Measurements from ENCODE around the gene ZNF48. TPM values are rescaled to one million over a fixed set of nuclear protein-coding genes. Genes with fewer than 3 reads are reported as not detected.

ZNF48 gene
- total RNA-seq, 1 experiment from 2014 or later, result 12.4 TPM

- no peak for DNase-seq (ENCODE audit: unreplicated experiment)
- no TSS peak for BruUV-seq (replicated peaks)
- Mint-ChIP-seq H3K4me3 (ENCODE audit: unreplicated experiment) (no peak overlapping the region), H3K9me3 (ENCODE audit: unreplicated experiment) (no peaks in the 10 kb centered on the region), H3K36me3 (ENCODE audit: insufficient read depth, unreplicated experiment) (peaks cover 35% of the 10 kb centered on the region), H3K27me3 (ENCODE audit: insufficient read depth, unreplicated experiment) (no peaks in the 10 kb centered on the region), H3K27ac (ENCODE audit: low read depth, unreplicated experiment) (no peak overlapping the region), H3K4me1 (ENCODE audit: insufficient read depth, unreplicated experiment) (peaks cover 25% of the 10 kb centered on the region)
- ChIA-PET CTCF (interaction anchor here (0.6 kb wide), 1 partner anchor 11 kb away, joined by 5 read pairs; no protein-coding TSS in a partner anchor), POLR2A (no interaction called here)
- TF ChIP-seq, protein P1, sequence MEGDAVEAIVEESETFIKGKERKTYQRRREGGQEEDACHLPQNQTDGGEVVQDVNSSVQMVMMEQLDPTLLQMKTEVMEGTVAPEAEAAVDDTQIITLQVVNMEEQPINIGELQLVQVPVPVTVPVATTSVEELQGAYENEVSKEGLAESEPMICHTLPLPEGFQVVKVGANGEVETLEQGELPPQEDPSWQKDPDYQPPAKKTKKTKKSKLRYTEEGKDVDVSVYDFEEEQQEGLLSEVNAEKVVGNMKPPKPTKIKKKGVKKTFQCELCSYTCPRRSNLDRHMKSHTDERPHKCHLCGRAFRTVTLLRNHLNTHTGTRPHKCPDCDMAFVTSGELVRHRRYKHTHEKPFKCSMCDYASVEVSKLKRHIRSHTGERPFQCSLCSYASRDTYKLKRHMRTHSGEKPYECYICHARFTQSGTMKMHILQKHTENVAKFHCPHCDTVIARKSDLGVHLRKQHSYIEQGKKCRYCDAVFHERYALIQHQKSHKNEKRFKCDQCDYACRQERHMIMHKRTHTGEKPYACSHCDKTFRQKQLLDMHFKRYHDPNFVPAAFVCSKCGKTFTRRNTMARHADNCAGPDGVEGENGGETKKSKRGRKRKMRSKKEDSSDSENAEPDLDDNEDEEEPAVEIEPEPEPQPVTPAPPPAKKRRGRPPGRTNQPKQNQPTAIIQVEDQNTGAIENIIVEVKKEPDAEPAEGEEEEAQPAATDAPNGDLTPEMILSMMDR (IDR thresholded peaks at IDR 0.05; ENCODE audit: unreplicated experiment), result no peak
- intact Hi-C loops (cut with micrococcal nuclease), result no loop called here
Measured at GRCh38 chr16:30349675-30350074, 45.5 kb upstream of the ZNF48 start.

DNA sequence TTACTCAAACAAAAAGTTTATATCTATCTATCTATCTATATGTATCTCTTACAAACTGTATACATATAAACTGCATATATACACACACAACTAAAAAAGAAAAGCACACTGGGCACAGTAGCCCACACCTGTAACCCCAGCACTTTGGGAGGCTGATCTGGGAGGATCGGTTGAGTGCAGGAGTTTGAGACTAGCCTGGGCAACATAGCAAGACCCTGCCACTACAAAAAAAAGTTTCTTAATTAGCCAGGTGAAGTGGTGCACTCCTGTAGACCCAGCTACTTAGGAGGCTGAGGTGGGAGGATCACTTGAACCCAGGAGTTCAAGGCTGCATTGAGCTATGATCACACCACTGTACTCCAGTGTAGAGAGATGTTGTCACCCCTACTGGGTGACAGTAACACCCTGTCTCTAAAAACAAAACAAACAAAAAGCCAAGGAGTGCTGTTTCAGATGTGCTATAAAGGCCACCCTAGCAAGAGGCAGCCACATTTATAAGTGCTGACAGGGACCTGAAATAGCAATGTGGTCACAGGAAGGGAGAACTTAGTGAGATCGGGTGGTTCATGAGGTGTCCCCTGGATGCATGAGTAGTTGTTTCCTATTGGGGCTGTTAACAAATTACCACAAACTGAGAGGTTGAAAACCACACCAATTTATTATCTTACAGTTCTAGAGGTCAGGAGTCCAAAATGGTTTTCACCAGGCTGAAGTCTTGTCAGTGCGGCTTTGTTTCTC, 44.9 kb upstream of the ZNF48 start:
- DNase-seq (ENCODE audit: unreplicated experiment), result no peak
- intact Hi-C loops (cut with micrococcal nuclease), result no loop called here
- Mint-ChIP-seq H3K27ac (ENCODE audit: low read depth, unreplicated experiment) (no peak overlapping the region), H3K27me3 (ENCODE audit: insufficient read depth, unreplicated experiment) (no peaks in the 10 kb centered on the region), H3K4me3 (ENCODE audit: unreplicated experiment) (no peak overlapping the region), H3K36me3 (ENCODE audit: insufficient read depth, unreplicated experiment) (peaks cover 39% of the 10 kb centered on the region), H3K9me3 (ENCODE audit: unreplicated experiment) (no peaks in the 10 kb centered on the region), H3K4me1 (ENCODE audit: insufficient read depth, unreplicated experiment) (peaks cover 25% of the 10 kb centered on the region)
- TF ChIP-seq, protein P1 (IDR thresholded peaks at IDR 0.05; ENCODE audit: unreplicated experiment), result no peak
- no TSS peak for BruUV-seq (replicated peaks)
- POLR2A ChIA-PET, result interaction anchor here (1.0 kb wide), 1 partner anchor 15 kb away, joined by 3 read pairs; no protein-coding TSS in a partner anchor
- CTCF ChIA-PET, result interaction anchor here (0.6 kb wide), 1 partner anchor 11 kb away, joined by 5 read pairs; no protein-coding TSS in a partner anchor

DNA sequence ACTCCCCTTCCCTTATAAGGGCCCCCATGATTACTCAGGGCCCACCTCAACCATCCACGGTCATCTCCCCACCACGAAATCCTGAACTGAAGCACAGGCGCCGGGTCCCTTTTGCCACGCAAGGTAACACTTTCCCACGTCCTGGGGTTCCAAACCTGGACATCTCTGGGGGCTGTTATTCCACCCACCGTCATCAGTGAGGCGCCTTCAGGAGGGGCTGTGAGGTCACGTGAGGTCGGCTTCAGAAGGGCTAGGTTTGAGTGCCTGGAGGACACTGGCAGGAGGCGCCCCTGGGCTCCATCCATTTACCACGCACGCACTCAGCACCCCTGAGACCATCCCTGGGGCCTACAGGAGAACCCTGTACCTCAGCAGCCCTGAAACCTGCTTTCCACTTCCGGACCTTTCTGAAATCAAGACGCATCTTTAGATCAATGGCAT, 44.2 kb upstream of the ZNF48 start:
- H3K36me3 Mint-ChIP-seq (ENCODE audit: insufficient read depth, unreplicated experiment), result peaks cover 45% of the 10 kb centered on the region
- no peak overlapping the region for H3K27ac Mint-ChIP-seq (ENCODE audit: low read depth, unreplicated experiment)
- ChIA-PET POLR2A (interaction anchor here (1.0 to 1.7 kb wide), 3 partner anchors 15 to 59 kb away, joined by 3 to 6 read pairs (median 3); no protein-coding TSS in a partner anchor), CTCF (no interaction called here)
- intact Hi-C loops (cut with micrococcal nuclease), result no loop called here
- no peak for DNase-seq (ENCODE audit: unreplicated experiment)
- H3K27me3 Mint-ChIP-seq (ENCODE audit: insufficient read depth, unreplicated experiment), result no peaks in the 10 kb centered on the region
- no peaks in the 10 kb centered on the region for H3K9me3 Mint-ChIP-seq (ENCODE audit: unreplicated experiment)
- BruUV-seq (replicated peaks), result no TSS peak
- H3K4me3 Mint-ChIP-seq (ENCODE audit: unreplicated experiment), result no peak overlapping the region
- TF ChIP-seq, protein P1 (IDR thresholded peaks at IDR 0.05; ENCODE audit: unreplicated experiment), result no peak
- H3K4me1 Mint-ChIP-seq (ENCODE audit: insufficient read depth, unreplicated experiment), result peaks cover 25% of the 10 kb centered on the region

- POLR2A ChIA-PET, result interaction anchor here (1.4 to 1.7 kb wide), 2 partner anchors 16 to 58 kb away, joined by 3 to 6 read pairs; no protein-coding TSS in a partner anchor
- Mint-ChIP-seq H3K4me3 (ENCODE audit: unreplicated experiment) (peak overlapping the region; percentile 47), H3K27ac (ENCODE audit: low read depth, unreplicated experiment) (peak overlapping the region; percentile 1)
Measured at GRCh38 chr16:30351586-30352419, 43.4 kb upstream of the ZNF48 start.

More at GRCh38 chr16:30351586-30352419, 43.4 kb upstream of the ZNF48 start:
- peaks cover 28% of the 10 kb centered on the region for H3K4me1 Mint-ChIP-seq (ENCODE audit: insufficient read depth, unreplicated experiment)
- no TSS peak for BruUV-seq (replicated peaks)
- peak; percentile 98 for DNase-seq (ENCODE audit: unreplicated experiment)
- CTCF ChIA-PET, result no interaction called here
- H3K27me3 Mint-ChIP-seq (ENCODE audit: insufficient read depth, unreplicated experiment), result no peaks in the 10 kb centered on the region
- TF ChIP-seq, protein P1 (IDR thresholded peaks at IDR 0.05; ENCODE audit: unreplicated experiment), result no peak
- no peaks in the 10 kb centered on the region for H3K9me3 Mint-ChIP-seq (ENCODE audit: unreplicated experiment)
- peaks cover 51% of the 10 kb centered on the region for H3K36me3 Mint-ChIP-seq (ENCODE audit: insufficient read depth, unreplicated experiment)
- intact Hi-C loops (cut with micrococcal nuclease), result loop anchor here (1.0 kb wide), 1 partner anchor 17 kb away; no protein-coding TSS in a partner anchor
